ENCODE measurements around the gene MAPK7. TPM values are rescaled to one million over a fixed set of nuclear protein-coding genes. Genes with fewer than 3 reads are reported as not detected.

MAPK7 gene
- total RNA-seq, 3 donors from 2014 or later: 21.4 to 39.0 (median 22.7) TPM

DNA sequence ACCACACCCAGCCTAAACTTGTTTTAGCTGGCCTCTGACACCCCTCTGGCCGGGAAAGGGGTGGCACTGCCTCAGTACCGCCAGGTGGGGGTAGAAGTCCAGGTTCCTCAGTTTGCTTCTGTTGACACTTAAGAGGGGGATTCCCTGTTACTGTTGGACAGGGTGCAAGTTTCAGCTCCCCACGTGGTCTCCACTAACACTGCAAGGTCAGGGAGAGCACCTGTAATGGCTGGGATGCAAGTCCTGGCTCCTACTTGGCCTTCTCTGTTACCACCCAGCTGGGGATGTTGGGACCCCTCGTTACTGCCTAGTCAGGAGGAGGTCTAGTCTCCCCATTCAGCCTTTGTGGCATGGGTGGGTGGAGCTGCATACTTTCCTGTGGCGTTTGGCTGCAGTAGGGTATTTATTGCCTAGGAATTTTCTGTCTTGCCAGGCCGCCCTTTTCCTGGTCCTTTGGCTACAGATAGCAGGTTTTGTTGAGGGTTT lies 19.3 kb downstream of the MAPK7 start:
- Histone ChIP-seq H3K4me3 (no peak overlapping the region), H3K4me1 (no peaks in the 10 kb centered on the region), H3K36me3 (no peaks in the 10 kb centered on the region), H3K27me3 (no peaks in the 10 kb centered on the region), H3K9me3 (no peaks in the 10 kb centered on the region), H3K27ac (peak overlapping the region; percentile 81 to 85)
- intact Hi-C loops (cut with DNase I; ENCODE audit: low total_unique reads): no loop called here
- DNase-seq (ENCODE audit: low spot score in 2 of 2): peak in 1 of 2 donors; percentile 70
- no peak for TF ChIP-seq POLR2AphosphoS5 (IDR thresholded peaks at IDR 0.05)
- TF ChIP-seq POLR2A (IDR thresholded peaks at IDR 0.05): no peak
- no peak for TF ChIP-seq CTCF (IDR thresholded peaks at IDR 0.05)

- Histone ChIP-seq H3K4me1 (no peaks in the 10 kb centered on the region), H3K36me3 (no peaks in the 10 kb centered on the region), H3K4me3 (no peak overlapping the region), H3K9me3 (no peaks in the 10 kb centered on the region), H3K27ac (peak overlapping the region; percentile 81 to 85), H3K27me3 (no peaks in the 10 kb centered on the region)
- intact Hi-C loops (cut with DNase I; ENCODE audit: low total_unique reads): no loop called here
- no peak for TF ChIP-seq CTCF (IDR thresholded peaks at IDR 0.05)
- peak; percentile 10 to 64 (median 51) for TF ChIP-seq POLR2AphosphoS5 (IDR thresholded peaks at IDR 0.05)
- DNase-seq (ENCODE audit: low spot score in 2 of 2): no peak
Measured at GRCh38 chr17:19398301-19399181, 20.2 kb downstream of the MAPK7 start.

DNA sequence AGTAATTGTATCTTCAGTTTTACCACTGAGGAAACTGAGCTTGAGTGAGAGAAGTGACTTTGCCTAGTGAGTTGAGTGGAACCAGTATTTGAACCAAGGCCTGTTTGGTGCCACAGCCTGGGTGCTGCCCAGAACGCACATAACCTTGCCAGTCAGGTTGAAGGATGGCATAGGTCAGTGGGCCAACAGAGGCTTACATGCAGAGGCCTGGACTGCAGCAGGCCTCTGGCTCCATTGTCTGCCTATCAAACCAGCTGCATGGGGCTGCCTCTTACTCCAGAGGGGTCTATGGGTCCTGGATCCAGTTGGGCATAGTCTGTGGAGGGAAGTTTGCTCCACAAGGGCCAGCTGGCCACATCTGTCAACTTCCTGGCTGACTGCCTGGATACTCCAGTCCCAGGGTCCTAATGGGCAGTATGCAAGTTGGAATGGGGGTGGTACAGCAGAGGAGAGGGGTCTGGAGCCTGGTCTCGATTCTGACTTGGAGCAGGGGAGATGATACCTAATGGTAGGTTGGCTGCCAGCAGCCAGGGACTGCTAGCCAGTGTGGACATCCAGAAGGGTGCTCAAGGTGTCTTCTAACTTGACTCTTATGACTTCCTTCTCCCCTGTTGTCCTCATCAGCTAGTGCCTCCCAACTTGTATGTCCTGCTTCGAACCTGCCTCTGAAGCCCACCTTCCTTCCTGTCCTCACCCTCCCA lies 21.6 kb downstream of the MAPK7 start:
- DNase-seq (ENCODE audit: low spot score in 2 of 2): no peak
- intact Hi-C loops (cut with DNase I; ENCODE audit: low total_unique reads): no loop called here
- TF ChIP-seq POLR2A (IDR thresholded peaks at IDR 0.05) (no peak), POLR2AphosphoS5 (IDR thresholded peaks at IDR 0.05) (no peak), CTCF (IDR thresholded peaks at IDR 0.05) (no peak)

GRCh38 chr17:19401321-19402010 lies 23.2 kb downstream of the MAPK7 start:
- H3K9me3 ChIP-seq: no peaks in the 10 kb centered on the region
- H3K27me3 ChIP-seq: no peaks in the 10 kb centered on the region
- intact Hi-C loops (cut with DNase I; ENCODE audit: low total_unique reads): no loop called here
- peak overlapping the region in 1 of 2 donors; percentile 30 for H3K27ac ChIP-seq
- H3K36me3 ChIP-seq: no peaks in the 10 kb centered on the region
- DNase-seq (ENCODE audit: low spot score in 2 of 2): no peak
- TF ChIP-seq CTCF (IDR thresholded peaks at IDR 0.05) (no peak), POLR2A (IDR thresholded peaks at IDR 0.05) (no peak), POLR2AphosphoS5 (IDR thresholded peaks at IDR 0.05) (no peak)
- H3K4me1 ChIP-seq: no peaks in the 10 kb centered on the region
- H3K4me3 ChIP-seq: no peak overlapping the region

More for the DNA sequence above, 21.6 kb downstream of the MAPK7 start:
- Histone ChIP-seq H3K27ac (peak overlapping the region in 1 of 2 donors; percentile 52), H3K9me3 (no peaks in the 10 kb centered on the region), H3K36me3 (no peaks in the 10 kb centered on the region), H3K4me3 (no peak overlapping the region), H3K4me1 (no peaks in the 10 kb centered on the region), H3K27me3 (no peaks in the 10 kb centered on the region)

Measured in breast epithelium (tissue), 4 donors.